Transverse colon (tissue), 4 donors: ENCODE measurements around the gene TNRC6A. TPM values are rescaled to one million over a fixed set of nuclear protein-coding genes. Genes with fewer than 3 reads are reported as not detected.

Experiments used
- DNase-seq: peaks from one replicate; pipeline ENCODE4 v3.0.0-alpha.2; 2019
- H3K27ac ChIP-seq, 4 donors: fragments of 200-600 bp; sonication (generic); 2 replicates each; pipeline ENCODE4 v1.5.1; 2016 to 2018; ENCODE audit warnings: inconsistent platforms in 4 of 4
- H3K27me3 ChIP-seq: fragments of 200-600 bp; sonication (generic); 2 replicates; pipeline ENCODE4 v1.5.1; 2017; ENCODE audit warnings: inconsistent platforms
- H3K36me3 ChIP-seq, 4 donors: fragments of 200-600 bp; sonication (generic); 2 replicates each; pipeline ENCODE4 v1.5.1; 2017 to 2019; ENCODE audit warnings: inconsistent platforms in 4 of 4
- H3K4me1 ChIP-seq, 4 donors: fragments of 200-600 bp; sonication (generic); 2 replicates each; pipeline ENCODE4 v1.5.1; 2017 to 2020; ENCODE audit warnings: inconsistent platforms in 4 of 4
- H3K4me3 ChIP-seq, 4 donors: fragments of 200-600 bp; sonication (generic); 1 replicate in 1 of 4; 2 replicates in 3 of 4; pipeline versions ENCODE4 v1.5.1 to v1.6.1; 2017 to 2019; ENCODE audit warnings: inconsistent platforms in 4 of 4
- H3K9me3 ChIP-seq, 2 donors: fragments of 200-600 bp; sonication (generic); 2 replicates each; pipeline ENCODE4 v1.5.1; 2017 to 2019; ENCODE audit warnings: inconsistent platforms in 2 of 2
- EP300 ChIP-seq: sonication (generic); formaldehyde crosslinking; IDR thresholded peaks from one replicate; pipeline ENCODE4 v1.6.1; 2017; ENCODE audit warnings: antibody characterized with exemption, low read depth
- POLR2A ChIP-seq: fragments of 450-650 bp; IDR thresholded peaks from one replicate; pipeline ENCODE4 v1.6.1; 2016; ENCODE audit warnings: antibody characterized with exemption, mild to moderate bottlenecking, moderate library complexity
- POLR2AphosphoS5 ChIP-seq, 3 donors: sonication (generic); formaldehyde crosslinking; IDR thresholded peaks; one replicate each; pipeline ENCODE4 v1.6.1; 2016; ENCODE audit warnings: antibody characterized with exemption in 3 of 3
- WGBS, 2 donors: methylation state at CpG; one replicate each; pipeline ENCODE4 v1.1.5; 2018; ENCODE audit warnings: low coverage in 1 of 2; 5-methylcytosine and 5-hydroxymethylcytosine counted together
- in situ Hi-C, 4 donors: fragments of 200-750 bp; cut with MboI; loops; one replicate each; pipeline versions ENCODE4 v1.15.0 to v1.15.1; 2017; ENCODE audit warnings: low sequenced_read_pairs in 3 of 4, low pct_ligation_motif_present in 1 of 4, low pct_unique_long_range_greater_than_20kb in 1 of 4
- intact Hi-C: fragments of 100-400 bp; cut with DNase I; formaldehyde crosslinking; loops from one replicate; pipeline ENCODE4 v1.15.1; 2023; ENCODE audit warnings: low total_unique reads
- total RNA-seq, 4 donors: library from RNA; depleted of rRNA; stranded (reverse); fragments of >200 nt; gene quantifications; one replicate each; pipeline ENCODE4 v1.1.0, GENCODE V29; 2016
- TF ChIP-seq, protein P1 (sequence below), 5 experiments: fragments of 200-600 bp in 3 of 5; fragments of 450-650 bp in 2 of 5; sonication (generic) in 3 of 5; IDR thresholded peaks; 1 replicate in 2 of 5; 2 replicates in 3 of 5; pipeline ENCODE4 v1.5.1; 2016 to 2017; ENCODE audit warnings: antibody characterized with exemption in 5 of 5, inconsistent platforms in 3 of 5, mild to moderate bottlenecking in 2 of 5, moderate library complexity in 1 of 5

Gene TNRC6A
- total RNA-seq, 4 donors from 2014 or later, result 48.2 to 77.2 (median 54.8) TPM

DNA sequence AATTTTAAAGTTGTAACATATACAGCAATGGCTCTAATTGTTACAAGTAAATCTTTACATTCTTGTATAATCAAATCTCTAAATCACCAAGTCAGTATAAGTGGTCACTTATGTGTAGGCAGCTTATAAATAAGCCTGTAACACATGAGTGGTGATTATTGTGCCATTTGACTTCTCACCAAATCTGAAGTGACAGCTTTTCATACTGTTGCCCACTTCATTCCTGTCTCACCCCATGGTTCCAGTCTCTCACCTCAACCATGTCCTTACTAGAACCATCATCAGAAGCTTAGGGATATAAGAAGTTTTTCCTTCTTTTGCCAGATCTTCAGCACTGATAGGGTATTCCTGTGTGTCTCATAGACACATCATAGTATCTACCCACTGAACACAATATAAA is 23.5 kb downstream of the TNRC6A start:
- intact Hi-C loops, result no loop called here
- H3K36me3 ChIP-seq, result no peaks in the 10 kb centered on the region
- no peak overlapping the region for H3K27ac ChIP-seq
- no peak for DNase-seq
- H3K4me1 ChIP-seq, result peaks cover 6 to 39% (median 9%) of the 10 kb centered on the region in 4 donors
- no peaks in the 10 kb centered on the region for H3K9me3 ChIP-seq
- H3K4me3 ChIP-seq, result no peak overlapping the region
- in situ Hi-C loops, result no loop called here
- H3K27me3 ChIP-seq, result no peaks in the 10 kb centered on the region
- TF ChIP-seq POLR2AphosphoS5 (IDR thresholded peaks at IDR 0.05) (no peak), EP300 (no peak), POLR2A (no peak)
- TF ChIP-seq, protein P1, sequence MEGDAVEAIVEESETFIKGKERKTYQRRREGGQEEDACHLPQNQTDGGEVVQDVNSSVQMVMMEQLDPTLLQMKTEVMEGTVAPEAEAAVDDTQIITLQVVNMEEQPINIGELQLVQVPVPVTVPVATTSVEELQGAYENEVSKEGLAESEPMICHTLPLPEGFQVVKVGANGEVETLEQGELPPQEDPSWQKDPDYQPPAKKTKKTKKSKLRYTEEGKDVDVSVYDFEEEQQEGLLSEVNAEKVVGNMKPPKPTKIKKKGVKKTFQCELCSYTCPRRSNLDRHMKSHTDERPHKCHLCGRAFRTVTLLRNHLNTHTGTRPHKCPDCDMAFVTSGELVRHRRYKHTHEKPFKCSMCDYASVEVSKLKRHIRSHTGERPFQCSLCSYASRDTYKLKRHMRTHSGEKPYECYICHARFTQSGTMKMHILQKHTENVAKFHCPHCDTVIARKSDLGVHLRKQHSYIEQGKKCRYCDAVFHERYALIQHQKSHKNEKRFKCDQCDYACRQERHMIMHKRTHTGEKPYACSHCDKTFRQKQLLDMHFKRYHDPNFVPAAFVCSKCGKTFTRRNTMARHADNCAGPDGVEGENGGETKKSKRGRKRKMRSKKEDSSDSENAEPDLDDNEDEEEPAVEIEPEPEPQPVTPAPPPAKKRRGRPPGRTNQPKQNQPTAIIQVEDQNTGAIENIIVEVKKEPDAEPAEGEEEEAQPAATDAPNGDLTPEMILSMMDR (IDR thresholded peaks at IDR 0.05), result no peak

DNA sequence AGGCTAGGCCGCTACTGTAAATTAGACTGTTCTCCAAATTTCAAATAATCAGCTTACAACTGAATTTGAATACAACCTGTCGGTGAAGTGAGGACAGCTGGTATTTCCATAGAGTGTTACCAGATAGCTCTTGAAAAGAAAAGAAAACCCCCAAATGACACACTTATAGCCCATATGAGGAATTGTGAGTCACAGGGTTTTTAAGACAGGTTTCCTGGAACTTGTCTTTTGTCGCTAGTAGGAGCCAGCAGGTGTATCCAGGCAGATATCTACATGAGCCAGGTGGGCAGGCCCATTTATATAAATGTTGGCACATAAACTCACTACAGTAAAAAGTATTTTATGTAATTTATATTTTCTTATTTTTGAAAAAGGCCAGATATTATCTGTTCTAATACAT is 24.0 kb downstream of the TNRC6A start:
- Histone ChIP-seq H3K9me3 (no peaks in the 10 kb centered on the region), H3K27ac (no peak overlapping the region), H3K4me3 (no peak overlapping the region), H3K36me3 (no peaks in the 10 kb centered on the region), H3K4me1 (peaks cover 6 to 35% (median 6%) of the 10 kb centered on the region in 4 donors), H3K27me3 (no peaks in the 10 kb centered on the region)
- no peak for DNase-seq
- 63 to 84% methylated on average over 3 of the region's 3 CpGs for WGBS, 2 donors
- intact Hi-C loops, result no loop called here
- TF ChIP-seq POLR2A (no peak), POLR2AphosphoS5 (IDR thresholded peaks at IDR 0.05) (no peak), EP300 (no peak)
- TF ChIP-seq, protein P1 (IDR thresholded peaks at IDR 0.05), result no peak
- in situ Hi-C loops, result no loop called here

DNA sequence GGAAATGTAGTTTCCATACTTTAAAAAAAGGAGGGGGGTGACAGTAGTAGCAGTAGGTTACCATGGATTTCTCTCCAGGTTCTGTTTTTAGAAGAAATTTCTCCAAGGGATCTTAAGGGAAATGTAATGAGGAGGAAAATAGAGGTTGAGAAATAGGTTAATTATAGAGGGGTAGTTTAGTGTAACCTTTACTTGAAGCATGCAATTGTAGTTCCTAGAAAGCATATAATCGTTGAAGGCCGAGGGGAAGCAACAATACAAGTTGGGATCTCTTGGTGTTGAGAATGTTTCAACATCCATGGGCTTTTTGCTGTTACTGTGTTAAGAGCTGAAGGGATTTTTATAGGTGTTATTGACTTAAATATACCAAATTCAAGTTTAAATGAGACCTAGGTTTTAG is 25.1 kb downstream of the TNRC6A start:
- Histone ChIP-seq H3K4me1 (peaks cover 0 to 24% (median 3%) of the 10 kb centered on the region in 4 donors), H3K27me3 (no peaks in the 10 kb centered on the region), H3K9me3 (no peaks in the 10 kb centered on the region), H3K4me3 (no peak overlapping the region), H3K27ac (no peak overlapping the region), H3K36me3 (no peaks in the 10 kb centered on the region)
- intact Hi-C loops, result no loop called here
- DNase-seq, result no peak
- no peak for TF ChIP-seq POLR2AphosphoS5 (IDR thresholded peaks at IDR 0.05)
- TF ChIP-seq EP300, result no peak
- TF ChIP-seq, protein P1 (IDR thresholded peaks at IDR 0.05), result no peak
- no peak for TF ChIP-seq POLR2A
- in situ Hi-C loops, result no loop called here
- WGBS, 2 donors, result 92% methylated on average over 2 of the region's 2 CpGs

DNA sequence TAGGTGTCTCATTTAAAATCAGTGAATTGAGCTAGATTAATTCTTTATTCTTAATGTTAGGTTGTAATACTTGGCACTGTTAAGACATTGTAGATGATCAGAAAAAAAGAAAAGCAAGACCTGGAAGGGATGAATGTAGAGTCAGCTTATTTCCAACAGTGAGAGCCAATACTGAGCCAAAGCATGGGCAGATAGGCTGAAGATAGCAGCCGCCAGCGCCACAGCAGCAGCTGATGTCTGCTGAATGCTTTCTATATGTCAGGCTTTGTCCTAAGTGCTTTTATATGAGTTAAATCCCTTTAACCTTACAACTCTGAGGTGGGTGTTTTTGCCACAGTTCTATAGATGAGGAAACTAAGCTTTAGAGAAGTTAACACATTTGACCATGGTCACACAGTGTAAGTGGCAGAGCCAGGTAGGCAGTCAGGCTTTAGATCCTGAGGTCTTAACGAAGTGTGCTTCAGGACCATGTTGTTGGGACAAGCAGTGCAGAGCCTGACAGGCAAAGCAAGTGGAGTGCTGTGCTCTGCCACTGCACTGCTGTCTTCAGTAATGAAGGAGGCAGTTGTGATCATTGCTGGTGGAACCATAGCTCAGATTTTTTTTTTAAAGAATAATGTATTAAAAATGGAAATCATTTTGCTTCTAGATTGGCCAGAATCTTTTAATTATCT is 25.9 kb downstream of the TNRC6A start:
- Histone ChIP-seq H3K27ac (no peak overlapping the region), H3K27me3 (no peaks in the 10 kb centered on the region), H3K4me3 (no peak overlapping the region), H3K36me3 (no peaks in the 10 kb centered on the region), H3K9me3 (no peaks in the 10 kb centered on the region), H3K4me1 (peaks cover 0 to 17% (median 3%) of the 10 kb centered on the region in 4 donors)
- DNase-seq, result no peak
- WGBS, 2 donors, result 90 to 100% methylated on average over 1 to 3 of the region's 3 CpGs
- in situ Hi-C loops (no loop called here), intact Hi-C loops (no loop called here)
- TF ChIP-seq, protein P1 (IDR thresholded peaks at IDR 0.05), result no peak
- TF ChIP-seq POLR2A, result no peak
- TF ChIP-seq EP300, result no peak
